Ramos (cell line): Measurements from ENCODE around the gene AK5.

Source experiments
- in situ Hi-C: fragments of 300-500 bp; cut with MboI; formaldehyde crosslinking; loops from one replicate; pipeline ENCODE4 v1.14.3; 2022; ENCODE audit warnings: low sequenced_read_pairs; ENCODE audit not compliant: unreplicated experiment

AK5 gene

GRCh38 chr1:77424236-77424635 is 142.4 kb downstream of the AK5 start:
- in situ Hi-C loops = no loop called here

- in situ Hi-C loops = no loop called here
Measured at GRCh38 chr1:77428068-77428467, 146.2 kb downstream of the AK5 start.

- in situ Hi-C loops = no loop called here
Measured at GRCh38 chr1:77430966-77431690, 149.3 kb downstream of the AK5 start.

GRCh38 chr1:77433934-77434333 is 152.1 kb downstream of the AK5 start:
- in situ Hi-C loops = no loop called here

- in situ Hi-C loops = no loop called here
Measured at GRCh38 chr1:77434967-77435366, 153.1 kb downstream of the AK5 start.

- in situ Hi-C loops = no loop called here
Measured at GRCh38 chr1:77438236-77438913, 156.6 kb downstream of the AK5 start.

- in situ Hi-C loops = no loop called here
Measured at GRCh38 chr1:77446841-77447555, 165.2 kb downstream of the AK5 start.

GRCh38 chr1:77447669-77448068 is 165.8 kb downstream of the AK5 start:
- in situ Hi-C loops = no loop called here

- in situ Hi-C loops = no loop called here
Measured at GRCh38 chr1:77459881-77460280, 178.1 kb downstream of the AK5 start.

GRCh38 chr1:77461691-77462090 is 179.9 kb downstream of the AK5 start:
- in situ Hi-C loops = no loop called here

- in situ Hi-C loops = no loop called here
Measured at GRCh38 chr1:77463216-77463615, 181.4 kb downstream of the AK5 start.

GRCh38 chr1:77465139-77465538 is 183.3 kb downstream of the AK5 start:
- in situ Hi-C loops = no loop called here

GRCh38 chr1:77465922-77466321 is 184.1 kb downstream of the AK5 start:
- in situ Hi-C loops = no loop called here

- in situ Hi-C loops = no loop called here
Measured at GRCh38 chr1:77467021-77467595, 185.3 kb downstream of the AK5 start.

GRCh38 chr1:77467741-77468140 is 185.9 kb downstream of the AK5 start:
- in situ Hi-C loops = no loop called here

GRCh38 chr1:77468257-77468948 is 186.6 kb downstream of the AK5 start:
- in situ Hi-C loops = no loop called here

- in situ Hi-C loops = no loop called here
Measured at GRCh38 chr1:77468949-77469710, 187.3 kb downstream of the AK5 start.

GRCh38 chr1:77471691-77472090 is 189.9 kb downstream of the AK5 start:
- in situ Hi-C loops = no loop called here

GRCh38 chr1:77473690-77474089 is 191.9 kb downstream of the AK5 start:
- in situ Hi-C loops = no loop called here

- in situ Hi-C loops = no loop called here
Measured at GRCh38 chr1:77475641-77476040, 193.8 kb downstream of the AK5 start.
